SW 1271 (cell line): ENCODE results near the gene SLC9A9.
"Not testable (repeated sequence)": the region's sequence is repeated elsewhere in the genome, so short reads cannot be mapped to it uniquely, and the experiment has no call there.

Experiments
- DNase-seq, 2 experiments: peaks; one replicate each; lab custom pipeline; 2025; lab: John Stamatoyannopoulos, UW

SLC9A9 gene

GRCh38 chr3:143287403-143287802 is 560.9 kb downstream of the SLC9A9 start:
- no peak for DNase-seq

- DNase-seq = no peak
Measured at GRCh38 chr3:143286392-143287010, 561.8 kb downstream of the SLC9A9 start.

DNA sequence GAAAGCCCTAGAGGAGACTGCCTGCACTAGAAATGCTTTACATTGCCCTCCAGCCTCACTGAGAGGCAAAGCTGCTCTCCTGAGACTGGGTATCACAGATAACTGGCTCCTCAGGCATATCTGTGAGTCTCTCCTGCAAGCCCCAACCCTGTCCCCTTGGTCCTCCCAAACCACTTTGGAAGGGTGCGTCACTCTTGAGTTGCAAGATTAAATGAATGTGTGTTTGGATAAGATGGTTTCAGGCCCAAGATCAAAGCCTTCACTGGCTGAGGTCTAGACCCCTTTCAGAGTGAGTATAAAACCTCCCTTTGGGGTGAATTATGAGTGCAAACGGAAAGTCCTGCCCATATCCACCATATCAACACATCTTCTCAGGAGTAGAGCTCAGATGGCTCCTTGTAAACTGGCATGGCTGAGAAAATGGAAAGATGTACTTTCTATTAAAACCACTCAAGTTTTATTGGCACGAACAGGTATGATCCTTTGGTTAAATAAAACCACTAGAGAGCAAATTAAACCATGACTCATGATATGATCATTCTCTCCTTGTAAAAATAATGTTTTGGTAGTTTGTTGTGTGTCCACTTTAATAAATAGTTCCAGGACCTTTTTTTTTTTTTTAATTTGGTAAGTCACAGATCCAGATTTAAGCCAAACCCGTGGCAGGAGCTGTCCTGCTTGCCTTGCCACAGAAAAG is 564.7 kb downstream of the SLC9A9 start:
- DNase-seq = no peak

GRCh38 chr3:143280984-143281383 is 567.3 kb downstream of the SLC9A9 start:
- DNase-seq = no peak

DNA sequence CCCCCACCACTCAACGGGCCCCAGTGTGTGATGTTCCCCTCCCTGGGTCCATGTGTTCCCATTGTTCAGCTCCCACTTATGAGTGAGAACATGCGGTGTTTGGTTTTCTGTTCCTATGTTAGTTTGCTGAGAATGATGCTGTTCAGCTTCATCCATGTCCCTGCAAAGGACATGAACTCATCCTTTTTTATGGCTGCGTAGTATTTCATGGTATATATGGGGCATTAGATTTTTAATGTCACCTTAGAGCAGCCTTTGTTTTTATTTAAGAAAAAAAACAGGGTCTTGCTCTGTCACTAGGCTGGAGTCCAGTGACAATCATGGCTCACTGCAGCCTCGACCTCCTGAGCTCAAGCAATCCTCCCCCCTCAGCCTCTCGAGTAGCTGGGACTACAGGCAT is 568.7 kb downstream of the SLC9A9 start:
- DNase-seq = not testable (repeated sequence)

DNA sequence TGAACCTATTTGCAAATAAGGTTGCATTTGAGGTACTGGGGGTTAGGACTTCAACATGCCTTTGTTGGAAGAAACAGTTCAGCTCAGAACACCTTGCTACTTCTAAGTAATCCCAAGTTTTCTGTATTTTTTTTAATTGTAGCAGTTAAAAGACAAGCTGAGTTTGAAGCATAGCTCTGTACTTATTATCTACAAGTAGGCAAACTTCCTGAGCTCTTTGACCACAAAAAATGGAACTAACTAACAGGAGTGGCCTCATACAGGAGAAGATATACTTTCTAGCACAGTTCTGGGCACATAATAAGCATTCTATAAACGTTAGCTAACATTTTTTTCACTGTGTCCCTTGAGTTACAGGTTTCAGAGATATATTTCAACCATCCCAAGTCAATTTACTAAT is 569.5 kb downstream of the SLC9A9 start:
- no peak for DNase-seq

GRCh38 chr3:143277531-143277930 is 570.7 kb downstream of the SLC9A9 start:
- no peak for DNase-seq

DNA sequence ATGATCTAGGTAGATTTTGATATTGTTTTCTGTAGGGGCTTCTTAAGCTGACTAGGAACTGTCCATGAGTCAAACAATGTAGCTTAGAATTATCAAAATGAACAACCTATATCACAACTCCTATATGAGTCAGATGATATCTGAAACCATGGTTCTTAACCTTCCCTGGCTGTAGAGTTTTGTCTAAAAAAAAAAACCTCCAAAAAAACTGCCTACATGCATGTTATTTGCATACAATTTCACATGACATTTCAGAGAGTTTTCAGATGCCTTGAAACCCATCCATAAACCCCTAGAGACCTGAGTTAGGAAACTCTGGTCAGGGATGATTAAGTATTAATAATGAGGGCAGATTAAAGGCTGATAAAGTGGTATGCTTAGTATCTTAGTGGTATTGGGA is 571.7 kb downstream of the SLC9A9 start:
- no peak for DNase-seq

- no peak for DNase-seq
Measured at GRCh38 chr3:143273975-143274690, 574.1 kb downstream of the SLC9A9 start.

GRCh38 chr3:143271136-143271535 is 577.1 kb downstream of the SLC9A9 start:
- DNase-seq = no peak

GRCh38 chr3:143269741-143270140 is 578.5 kb downstream of the SLC9A9 start:
- DNase-seq = no peak

GRCh38 chr3:143267989-143268388 is 580.3 kb downstream of the SLC9A9 start:
- DNase-seq = no peak

- DNase-seq = no peak
Measured at GRCh38 chr3:143266927-143267326, 581.3 kb downstream of the SLC9A9 start.

DNA sequence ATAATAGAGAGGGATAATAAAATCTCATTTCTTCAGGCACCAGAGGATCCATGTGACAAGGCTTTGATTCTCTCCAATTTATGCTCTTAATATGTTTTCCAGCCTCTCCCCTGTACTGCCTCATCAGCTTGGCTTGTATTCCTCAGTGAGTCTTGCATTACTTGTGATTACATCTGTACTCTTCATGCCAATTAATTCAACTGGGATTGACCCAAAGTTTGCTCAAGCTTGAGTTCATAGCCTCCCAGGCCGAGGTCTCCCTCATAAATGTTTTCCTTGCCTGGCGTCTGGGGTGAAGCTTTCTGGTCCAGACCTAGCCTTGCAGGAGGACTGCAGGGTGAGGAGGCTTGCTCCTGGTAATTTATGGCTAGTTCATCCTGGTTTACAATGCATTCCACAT is 581.8 kb downstream of the SLC9A9 start:
- no peak for DNase-seq

DNA sequence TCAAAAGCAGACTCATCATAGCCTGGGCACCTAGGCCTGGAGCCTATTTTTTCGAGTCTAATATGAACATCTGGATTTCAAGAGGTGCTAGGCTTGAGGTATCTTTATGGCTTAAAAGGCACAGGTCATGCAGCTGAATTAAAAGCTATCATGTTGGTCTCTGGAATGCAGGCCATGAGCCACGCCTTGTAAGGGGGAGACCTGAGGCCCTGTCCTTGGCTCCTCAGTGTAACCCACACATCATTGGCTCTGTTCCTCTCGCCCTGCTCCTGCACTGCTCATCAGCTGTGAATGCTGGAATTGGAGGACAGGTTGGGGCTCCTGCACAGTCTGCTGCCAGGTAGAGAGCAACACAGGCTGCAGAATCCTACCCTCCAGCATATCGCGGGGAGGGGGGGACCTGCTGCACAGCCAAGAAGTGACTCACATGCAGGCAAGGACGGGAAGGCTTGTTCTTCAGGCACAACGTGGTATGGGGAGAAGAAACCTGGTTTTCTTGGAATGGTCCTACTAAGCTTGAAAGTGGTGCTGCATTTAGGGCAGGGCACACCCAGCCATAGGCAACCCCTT is 582.7 kb downstream of the SLC9A9 start:
- DNase-seq = no peak

- no peak for DNase-seq
Measured at GRCh38 chr3:143263852-143264513, 584.3 kb downstream of the SLC9A9 start.

DNA sequence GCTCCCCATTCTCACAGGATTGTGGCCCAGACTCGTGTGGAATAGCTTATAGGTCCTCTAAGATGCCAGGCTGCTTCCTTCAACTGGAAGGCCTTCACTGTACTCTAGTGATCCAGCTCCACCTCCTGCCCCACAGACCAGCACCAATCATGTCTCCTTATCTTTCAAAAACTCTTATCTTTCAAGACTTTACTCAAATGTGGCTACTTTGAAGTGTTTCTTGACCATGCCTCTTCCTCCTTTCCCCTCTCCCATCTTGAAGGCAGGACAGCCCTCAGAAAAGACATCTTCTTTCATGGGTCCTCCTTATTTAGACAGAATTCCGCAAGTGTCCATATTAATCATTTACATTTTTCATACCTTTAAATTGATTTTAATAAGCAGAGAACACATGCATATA is 586.4 kb downstream of the SLC9A9 start:
- DNase-seq = no peak

- DNase-seq = no peak
Measured at GRCh38 chr3:143258692-143259091, 589.6 kb downstream of the SLC9A9 start.

GRCh38 chr3:143256416-143256815 is 591.9 kb downstream of the SLC9A9 start:
- DNase-seq = no peak

GRCh38 chr3:143255739-143256138 is 592.5 kb downstream of the SLC9A9 start:
- no peak for DNase-seq

DNA sequence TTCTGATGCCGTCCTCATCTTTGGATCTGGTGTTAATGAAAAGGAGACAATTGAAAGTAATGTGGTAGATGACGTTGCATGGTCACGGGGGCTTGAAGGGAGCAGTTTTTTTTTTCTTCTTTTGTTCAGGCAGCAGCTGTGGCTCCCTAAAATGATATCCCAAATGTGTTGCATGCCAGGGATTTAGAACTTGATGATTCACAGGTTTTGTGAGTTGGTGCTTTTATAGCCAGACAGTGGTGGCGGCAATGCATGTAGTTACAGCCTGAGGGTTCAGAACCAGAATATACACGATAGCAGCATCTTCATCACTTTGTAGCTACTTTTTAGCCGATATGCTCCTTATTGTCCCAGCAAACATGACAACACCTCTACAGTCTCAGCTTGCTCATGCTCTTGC is 595.3 kb downstream of the SLC9A9 start:
- no peak for DNase-seq

DNA sequence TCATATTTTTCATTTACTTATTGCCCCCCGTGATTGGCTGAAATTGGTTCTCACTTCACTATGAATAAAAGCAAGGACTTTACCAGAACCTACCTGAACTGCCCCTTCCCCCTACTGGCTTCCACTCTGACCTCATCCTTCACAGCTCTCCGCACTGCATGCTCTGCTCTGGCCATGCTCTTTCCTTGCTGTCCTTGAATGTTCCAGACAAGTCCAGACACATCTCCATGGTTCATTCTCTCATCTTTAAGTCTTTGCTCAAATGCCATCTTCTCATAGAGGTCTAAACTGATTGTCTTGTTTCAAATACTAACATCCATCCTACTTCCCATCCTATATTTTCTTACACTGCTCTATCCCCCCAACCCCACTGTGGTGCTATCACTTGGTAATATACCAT is 599.3 kb downstream of the SLC9A9 start:
- no peak for DNase-seq
